Stromal cell of bone marrow (primary cell): Measurements from ENCODE around the gene ADGRF1.
A peak's percentile ranks its signal among the peaks of the same experiment; 100 is the strongest.
"Not testable (repeated sequence)": the region's sequence is repeated elsewhere in the genome, so short reads cannot be mapped to it uniquely, and the experiment has no call there.

Experiments used
- DNase-seq: peaks from one replicate; pipeline ENCODE4 v3.0.0-alpha.2; 2012; ENCODE audit warnings: low read depth

ADGRF1 gene

DNA sequence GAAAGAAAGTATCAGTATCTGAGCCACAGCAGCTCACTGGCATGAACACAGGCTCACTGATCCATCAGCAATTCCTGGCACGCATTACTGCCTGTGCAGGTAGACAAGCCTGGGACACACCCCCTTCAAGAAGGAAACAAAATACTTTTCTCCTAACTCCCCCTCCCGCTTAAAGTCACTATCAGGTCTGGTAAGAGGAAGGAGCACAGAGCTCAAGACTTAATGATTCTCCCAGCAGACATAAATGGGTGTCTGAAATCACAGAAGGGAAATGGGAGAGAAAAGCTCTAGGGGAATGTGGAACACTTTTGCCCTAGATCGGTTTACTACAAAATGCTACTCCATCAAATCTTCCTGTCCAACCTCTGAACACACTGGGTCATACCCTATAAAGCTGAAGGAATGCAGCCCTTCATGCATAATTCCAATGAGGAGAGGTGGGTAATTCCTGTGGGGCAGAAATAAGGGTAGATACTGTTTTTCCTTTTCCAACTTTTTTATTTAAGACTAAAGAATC, at the start of gene ADGRF1:
Gene ADGRF1 (minus strand): TSS at position 58 of the 517 bp plus-strand sequence. CDS start 13,271 bp downstream, outside the sequence.
- no peak for DNase-seq

DNA sequence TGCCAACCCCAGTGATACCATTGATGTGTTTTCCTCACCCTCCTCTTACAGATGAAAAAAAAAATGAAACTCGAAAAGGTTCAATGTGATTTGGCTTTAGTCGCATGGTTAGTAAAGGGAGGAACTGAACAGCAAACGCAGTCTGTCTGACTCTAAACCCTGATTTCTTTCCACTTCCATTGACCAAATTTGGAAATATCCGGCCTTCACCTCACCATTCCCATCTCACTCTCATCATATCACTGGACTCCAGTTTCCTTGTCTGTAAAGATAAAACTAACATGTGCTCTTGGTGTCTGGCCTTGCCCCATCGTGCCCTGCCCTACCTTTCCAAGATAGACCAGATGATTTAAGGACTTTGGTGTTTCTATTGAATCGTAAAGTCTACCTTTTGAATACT, 48.7 kb upstream of the ADGRF1 start:
- no peak for DNase-seq

DNA sequence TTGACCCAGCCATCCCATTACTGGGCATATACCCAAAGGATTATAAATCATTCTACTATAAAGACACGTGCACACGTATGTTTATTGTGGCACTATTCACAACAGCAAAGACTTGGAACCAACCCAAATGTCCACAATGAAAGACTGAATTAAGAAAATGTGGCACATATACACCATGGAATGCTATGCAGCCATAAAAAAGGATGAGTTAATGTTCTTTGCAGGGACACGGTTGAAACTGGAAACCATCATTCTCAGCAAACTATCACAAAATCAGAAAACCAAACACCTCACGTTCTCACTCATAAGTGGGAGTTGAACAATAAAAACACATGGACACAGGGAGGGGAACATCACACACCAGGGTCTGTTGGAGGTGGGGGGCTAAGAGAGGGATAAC, 47.3 kb upstream of the ADGRF1 start:
- not testable (repeated sequence) for DNase-seq

DNA sequence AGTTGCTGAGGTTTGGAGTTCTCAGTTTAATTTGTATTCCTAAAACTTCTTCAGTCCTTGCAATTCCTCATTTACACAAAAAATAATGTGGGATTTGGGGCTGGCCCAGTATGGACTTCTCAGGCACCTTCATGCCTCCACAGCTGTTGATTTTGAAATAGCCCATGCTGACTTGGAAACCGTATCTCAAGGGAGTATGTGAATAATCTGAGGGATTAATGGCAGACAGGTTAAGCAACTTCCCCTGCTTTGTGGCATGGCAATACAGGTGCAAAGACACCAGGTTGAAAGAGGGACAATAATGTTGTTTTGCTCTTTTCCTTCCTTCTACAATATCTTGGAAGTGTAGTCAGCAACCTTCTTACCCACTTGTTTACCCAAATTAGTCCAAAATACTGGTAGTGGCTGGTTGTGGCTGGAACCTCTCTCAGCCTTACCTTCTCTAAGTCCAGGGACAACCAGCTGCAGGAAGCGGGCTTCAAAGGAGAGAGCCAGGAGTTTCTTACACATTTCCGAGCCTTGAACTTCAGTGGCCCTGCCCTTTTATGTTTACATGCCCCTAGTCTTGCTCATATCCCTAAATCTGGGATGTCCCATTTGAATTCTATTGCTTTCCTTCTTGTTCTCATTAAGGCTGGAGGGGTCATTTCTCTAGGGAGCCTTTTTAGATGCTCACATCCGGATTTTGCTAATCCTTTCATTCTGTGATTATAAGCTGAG, 44.1 kb upstream of the ADGRF1 start:
- DNase-seq, result no peak

DNA sequence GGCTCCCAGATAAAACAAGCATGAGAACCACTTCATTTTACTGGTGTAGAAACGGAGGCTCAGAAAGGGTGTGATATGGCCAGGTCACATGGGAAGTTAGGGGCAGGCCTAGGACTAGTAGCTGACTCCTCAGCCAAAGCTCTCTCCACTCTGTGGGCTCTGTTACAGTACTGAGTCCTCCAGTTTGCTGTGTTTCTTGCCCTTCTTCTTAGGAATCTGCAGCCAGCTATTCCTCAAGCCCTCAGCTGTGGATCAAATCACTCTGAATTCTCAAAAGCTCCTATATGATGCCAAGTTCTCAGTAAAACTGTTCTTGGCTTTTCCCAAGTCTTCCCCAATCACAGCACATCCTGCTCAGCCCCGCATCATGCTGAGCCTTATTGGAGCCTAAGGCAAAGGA, 42.5 kb upstream of the ADGRF1 start:
- no peak for DNase-seq

DNA sequence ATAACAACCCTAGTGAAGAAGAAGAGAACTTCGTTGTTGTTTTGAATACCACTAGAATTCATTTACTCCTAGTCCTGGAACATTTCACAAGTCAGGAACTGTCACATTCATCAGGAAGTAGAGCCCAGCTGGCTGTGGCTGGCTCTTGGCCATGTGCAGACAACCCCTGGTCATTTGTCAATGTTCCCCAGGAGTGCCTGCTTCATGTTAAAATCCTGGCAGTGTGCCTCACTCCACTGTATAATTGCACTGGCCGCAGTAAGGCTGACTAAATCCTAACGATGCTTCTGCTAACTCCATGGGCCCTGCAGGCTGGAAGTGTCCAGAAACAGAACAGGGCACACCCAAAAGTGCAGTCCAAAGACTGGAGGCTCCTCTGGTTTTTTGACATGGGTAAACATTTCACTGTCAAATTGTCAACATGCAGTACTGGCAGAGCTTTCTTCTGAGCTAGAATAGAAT, 41.5 kb upstream of the ADGRF1 start:
- peak; percentile 52 for DNase-seq

DNA sequence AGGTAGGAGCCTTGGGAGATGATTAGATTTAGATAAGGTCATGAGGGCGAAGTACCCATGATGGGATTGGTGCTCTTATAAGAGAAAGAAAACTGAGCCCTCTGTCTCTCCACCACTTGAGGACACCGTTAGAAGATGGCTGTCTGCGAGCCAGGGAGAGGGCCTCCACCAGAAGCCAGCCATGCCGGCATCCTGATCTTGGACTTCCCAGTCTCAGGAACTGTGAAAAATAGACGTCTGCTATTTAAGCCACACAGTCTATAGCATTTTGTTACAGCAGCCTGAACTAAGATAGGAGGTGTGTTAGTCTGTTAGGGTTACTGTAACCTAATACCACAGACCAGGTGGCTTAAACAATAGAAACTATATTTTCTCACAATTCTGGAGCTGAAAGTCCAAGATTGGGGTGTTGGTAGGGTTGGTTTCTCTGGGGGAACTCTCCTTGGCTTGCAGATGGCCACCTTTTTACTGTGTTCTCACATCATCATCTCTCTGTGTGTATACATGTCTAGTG, 38.0 kb upstream of the ADGRF1 start:
- DNase-seq, result no peak

DNA sequence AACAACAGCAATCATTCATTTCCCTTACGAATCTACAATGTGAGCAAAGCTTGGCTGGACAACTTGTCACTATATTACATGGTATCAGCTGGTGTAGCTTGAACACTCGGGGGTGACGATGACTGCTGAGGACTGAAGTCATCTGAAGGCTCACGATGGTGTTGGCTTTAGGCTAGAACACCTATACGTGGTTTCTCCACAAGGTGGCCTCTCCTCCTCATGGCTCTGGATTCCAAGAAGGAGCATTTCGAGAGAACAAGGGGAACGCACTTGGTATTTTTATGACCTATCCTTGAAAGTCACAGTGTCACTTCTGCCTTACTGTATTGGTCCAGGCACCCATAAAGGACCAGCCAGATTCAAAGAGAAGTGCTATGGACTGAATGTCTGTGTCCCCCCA, 37.5 kb upstream of the ADGRF1 start:
- DNase-seq, result no peak

DNA sequence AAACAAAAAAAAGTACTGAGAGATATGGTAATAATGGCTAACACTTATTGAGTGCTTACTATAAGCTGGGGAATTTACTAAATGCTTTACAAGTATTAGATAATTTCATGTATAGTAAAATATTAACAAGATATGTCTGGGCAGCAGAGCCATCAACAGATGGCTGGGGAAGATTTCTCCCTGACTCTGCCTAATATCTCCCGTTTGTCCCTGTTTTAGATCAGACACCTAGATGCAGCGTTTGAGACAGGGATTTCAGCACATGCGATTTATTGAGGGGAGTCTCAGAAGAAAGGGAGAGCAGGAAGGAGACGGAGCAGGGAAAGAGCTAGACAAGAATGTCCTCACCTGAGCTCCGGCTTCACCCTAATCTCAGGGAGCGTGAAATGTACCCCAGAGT, 36.9 kb upstream of the ADGRF1 start:
- DNase-seq, result no peak

DNA sequence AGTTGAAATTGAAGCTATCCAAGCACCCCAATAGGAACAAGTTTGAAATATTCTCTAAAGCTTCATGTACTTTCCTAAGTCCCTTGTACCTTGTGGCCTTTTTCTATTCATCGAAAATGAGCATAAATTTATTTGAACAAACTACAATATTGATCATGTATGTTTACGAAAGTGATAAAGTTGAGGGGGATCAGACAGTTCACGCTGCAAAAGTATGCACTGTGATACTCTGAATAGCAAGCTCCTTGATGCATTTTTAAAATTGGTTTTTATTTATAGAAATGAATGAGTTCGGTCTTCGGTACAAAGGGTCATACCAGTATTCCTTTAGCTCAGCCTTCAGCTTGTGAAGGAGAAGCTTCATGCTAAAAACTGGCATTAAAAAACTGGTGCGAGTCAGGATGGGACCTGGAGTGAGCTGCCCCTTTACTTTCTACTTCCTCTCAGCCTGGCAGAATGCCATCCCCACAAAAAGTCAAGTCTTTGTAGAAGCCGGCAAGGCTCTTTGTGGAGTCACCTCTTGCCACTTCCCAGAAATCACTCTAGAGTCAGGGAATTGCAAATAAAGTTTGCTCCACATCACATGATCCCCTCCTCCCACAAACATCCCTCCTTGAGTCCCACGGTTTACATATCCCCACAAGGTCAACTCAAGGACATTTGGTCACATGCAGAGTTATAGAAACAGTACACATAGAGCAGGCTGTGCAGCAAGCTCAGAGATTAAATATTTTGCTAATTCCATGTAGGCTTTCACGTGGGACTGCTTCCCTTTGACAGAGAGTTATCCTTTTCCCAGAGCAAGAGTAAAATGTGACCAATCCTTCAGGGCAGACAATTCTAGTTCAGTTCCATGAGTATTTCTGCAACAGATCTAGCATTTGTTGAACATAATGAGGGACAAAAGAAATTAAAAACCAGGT, 34.6 kb upstream of the ADGRF1 start:
- no peak for DNase-seq

DNA sequence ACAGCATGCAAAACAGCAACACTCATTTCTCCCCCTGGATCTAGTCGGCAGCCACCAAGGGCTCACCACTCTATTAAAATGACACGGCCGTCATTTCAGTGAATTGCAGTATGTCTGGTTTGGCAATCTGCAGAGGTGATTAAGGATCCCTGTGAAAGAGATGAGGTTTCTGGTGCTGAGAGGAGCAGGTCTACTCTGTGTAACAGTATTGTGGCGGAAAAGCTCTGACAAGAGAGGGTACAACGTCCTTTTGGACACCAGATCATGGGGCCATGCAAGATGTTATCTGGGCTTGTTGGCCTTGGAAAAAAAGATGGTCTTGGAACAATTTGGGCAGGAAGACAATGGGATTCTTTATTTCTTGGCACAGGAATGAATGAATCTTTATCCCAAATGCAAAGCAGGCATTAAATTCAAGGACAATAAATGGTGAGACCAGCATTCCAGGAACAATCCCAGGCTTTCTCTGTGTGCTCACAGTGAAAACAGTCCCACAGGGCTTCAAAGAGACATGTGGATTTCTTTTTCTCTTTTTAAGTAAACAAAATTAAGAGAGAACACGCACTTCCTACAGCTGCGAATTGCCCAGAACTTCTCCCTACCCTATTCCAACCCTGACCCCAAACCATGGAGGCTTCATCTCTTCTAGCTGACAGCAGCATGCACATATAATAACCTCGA, 33.7 kb upstream of the ADGRF1 start:
- DNase-seq, result no peak

DNA sequence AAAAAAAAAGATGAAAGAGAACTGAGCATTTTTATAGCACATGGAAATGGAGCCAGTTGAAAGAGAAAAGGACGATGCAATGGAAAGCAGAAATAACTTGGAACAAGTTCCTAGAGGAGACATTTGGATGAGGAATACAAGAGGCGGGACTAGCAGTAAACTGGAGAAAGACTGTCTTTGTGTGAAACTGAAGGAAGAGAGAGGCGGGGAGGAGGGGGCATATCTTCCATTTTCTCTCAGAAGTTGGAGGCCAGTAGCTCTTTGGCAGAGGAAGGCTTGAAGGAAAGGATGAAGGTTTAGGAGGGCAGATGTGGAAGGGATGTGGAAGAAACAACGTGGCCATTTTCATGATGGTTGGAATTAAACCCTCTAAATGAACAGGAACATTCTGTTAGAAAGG, 33.0 kb upstream of the ADGRF1 start:
- DNase-seq, result no peak

DNA sequence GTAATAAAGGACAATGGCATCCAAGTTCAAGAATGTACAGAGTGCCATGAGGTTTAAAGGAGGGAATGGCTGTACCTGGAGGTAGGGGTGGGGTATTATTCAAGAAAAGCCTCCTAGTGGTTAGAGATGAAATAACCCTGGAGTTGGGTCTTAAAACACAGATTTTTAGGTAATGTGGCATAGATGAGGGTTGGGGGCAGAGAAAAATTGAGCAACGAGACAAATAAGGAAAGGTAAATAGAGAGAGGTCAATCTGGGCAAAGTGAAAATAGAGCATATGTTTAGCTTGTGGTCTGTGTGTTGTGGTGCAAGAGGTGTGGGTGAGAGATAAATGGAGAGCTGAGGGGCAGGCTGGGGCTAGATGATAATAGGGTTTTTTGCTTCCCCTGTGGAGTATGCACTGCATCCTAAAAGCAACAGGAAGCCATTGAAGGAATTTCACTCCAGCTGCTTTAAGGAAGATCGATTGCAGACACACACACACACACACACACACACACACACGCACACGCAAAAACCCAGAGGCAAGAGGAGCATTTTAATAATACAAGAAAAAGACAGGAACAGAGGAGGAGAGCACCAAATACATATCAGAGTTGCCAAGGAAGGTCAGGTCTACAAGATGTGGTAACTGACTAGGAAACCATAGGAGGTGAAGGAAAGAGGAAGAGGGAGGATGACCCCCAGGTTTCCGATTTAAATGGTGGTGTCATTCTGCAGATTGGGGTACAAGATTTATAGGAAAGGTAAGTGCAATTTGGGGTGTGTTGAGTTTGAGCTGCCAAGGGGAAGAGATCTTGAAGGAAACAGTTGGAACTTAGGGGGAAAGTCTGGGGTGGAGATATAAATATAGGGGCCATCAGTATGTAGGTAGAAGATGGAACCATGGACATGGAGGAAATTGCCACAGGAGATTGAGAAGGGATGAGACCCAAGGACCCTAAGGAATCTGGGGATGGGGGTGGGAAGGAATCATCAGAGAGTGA, 31.3 kb upstream of the ADGRF1 start:
- DNase-seq, result no peak

DNA sequence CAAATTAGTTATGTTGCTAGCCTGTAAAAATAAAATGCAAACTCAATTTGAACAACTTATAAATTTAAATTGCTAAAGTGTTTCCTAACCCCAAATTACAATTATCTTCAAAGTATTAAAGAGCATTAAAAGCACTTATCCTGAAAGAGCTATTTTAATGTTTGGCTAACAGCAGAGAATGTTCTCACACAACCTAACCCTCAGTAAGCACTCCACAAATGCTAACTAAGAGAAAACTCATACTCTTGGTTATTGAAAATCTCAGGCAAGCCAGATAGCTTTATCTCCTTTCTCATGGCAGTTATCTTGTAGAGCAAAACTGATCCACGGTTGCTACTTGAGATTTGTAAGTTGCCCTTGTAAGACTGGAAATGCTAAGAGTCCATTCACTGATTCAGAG, 30.5 kb upstream of the ADGRF1 start:
- no peak for DNase-seq

DNA sequence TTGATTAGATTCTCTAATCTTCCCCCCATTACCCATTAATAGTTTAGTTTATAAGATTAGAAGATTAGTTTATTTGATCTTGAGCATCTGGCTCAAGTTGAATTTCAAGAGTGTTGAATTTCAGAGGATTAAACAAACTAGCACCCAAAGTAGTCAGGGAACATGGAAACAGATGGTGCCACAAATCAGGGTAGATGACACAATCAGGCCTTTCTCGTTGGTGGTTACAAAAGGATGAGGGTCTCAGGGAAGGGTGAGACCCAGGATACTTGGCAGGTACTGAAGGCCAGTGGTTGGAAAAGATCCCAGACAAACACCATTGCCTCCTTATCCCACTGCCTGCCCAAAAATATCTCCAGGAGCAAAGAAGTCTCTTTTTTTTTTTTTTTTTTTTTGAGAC, 29.5 kb upstream of the ADGRF1 start:
- DNase-seq, result no peak

DNA sequence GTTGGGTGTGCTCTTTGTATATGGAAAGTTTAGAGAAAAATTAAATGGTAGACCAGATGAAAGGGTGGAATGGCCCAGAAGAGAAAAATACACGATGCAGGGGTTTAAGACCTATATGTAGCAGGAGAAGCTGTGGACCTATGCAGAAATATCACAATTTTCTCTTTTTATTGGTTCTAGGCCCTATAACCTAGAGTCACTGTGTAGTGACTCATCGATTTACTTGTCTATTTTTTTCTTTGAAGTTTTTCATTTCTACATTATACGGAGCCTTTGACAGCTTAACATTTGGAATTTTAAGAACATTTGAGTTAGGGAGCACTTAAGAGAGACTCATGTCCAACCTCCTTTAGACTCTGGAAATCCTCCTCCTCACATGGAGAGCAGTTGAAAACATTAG, 28.3 kb upstream of the ADGRF1 start:
- no peak for DNase-seq

DNA sequence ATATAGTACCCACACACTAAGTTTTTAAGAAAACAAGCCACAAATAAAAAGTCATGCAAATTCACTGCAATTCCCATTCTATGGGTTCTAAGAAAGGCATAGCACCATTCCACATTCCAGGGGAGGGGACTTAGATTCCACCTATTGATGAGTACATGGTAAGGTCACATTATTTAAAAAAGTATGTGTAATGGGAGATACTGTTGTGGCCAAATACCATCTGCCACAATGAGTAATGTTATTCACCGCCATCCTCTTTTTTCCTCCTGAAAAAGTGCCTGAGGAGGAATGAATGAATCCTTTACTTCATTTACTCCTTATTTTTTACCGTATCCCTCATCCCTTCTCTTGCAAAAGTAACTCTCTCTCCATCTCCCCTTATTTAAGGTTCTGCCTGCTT, 27.0 kb upstream of the ADGRF1 start:
- no peak for DNase-seq

DNA sequence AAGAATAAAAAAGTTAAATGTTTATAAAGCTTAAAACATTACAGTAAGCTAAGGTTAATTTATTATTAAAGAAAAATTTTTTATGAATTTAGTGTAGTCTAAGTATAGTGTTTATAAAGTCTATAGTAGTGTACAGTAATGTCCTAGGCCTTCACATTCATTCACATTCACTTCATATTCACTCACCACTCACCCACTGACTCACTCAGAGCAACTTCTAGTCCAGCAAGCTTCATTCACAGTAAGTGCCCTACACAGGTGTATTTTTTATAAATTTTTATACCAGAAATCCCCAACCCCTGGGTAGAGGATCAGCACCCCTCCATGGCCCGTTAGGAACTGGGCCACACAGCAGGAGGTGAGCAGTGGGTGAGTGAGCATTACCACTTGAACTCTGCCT, 24.3 kb upstream of the ADGRF1 start:
- DNase-seq, result no peak

DNA sequence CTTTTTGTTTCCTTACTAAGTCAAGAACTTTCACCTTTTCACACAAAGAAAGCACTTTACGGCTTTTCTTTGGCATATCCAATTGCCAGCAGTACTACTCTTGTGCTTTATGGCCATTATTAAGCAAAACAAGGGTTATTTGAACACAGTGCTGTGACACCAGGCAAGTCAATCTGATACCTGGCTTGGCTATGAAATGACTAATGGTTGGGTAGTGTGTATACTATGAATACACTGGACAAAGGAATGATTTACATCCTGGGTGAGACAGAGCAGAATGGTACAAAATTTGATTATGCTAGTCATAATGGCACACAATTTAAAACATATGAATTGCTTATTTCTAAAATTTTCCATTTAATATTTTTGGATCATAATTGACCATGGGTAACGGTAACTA, 22.1 kb upstream of the ADGRF1 start:
- no peak for DNase-seq

DNA sequence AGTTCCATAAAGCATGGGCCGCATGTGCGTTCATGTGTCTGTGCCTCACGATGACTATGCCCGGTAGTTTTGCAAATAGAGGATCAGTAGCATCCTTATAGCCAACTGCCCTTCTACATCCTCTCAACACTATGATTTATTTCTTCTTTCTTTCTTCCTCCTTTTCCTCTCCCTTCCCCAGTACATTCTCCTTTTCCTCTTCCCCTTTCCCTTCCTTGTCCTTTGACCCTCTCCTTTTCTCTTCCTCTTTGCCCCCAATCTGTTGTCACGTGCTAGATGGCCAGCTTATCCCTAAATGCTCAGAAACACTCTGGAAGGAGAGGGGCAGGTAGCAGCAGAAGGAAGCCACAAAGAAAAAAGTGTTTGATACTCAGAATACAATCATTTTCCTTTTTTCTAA, 20.2 kb upstream of the ADGRF1 start:
- no peak for DNase-seq
